Activated naive CD4-positive, alpha-beta T cell treated with anti-CD3 and anti-CD28 coated beads, Interleukin-2, amount 50 U/mL, for 24 hours (primary cell): Measurements from ENCODE around the gene VPS13C.
A peak's percentile ranks its signal among the peaks of the same experiment; 100 is the strongest.

ENCODE experiments used
- H3K27ac Mint-ChIP-seq: one replicate; pipeline ENCODE4 v1.8.0; 2021; ENCODE audit warnings: mild to moderate bottlenecking, mixed read lengths
- H3K27me3 Mint-ChIP-seq: one replicate; pipeline ENCODE4 v1.8.0; 2021; ENCODE audit warnings: mixed read lengths
- H3K36me3 Mint-ChIP-seq: one replicate; pipeline ENCODE4 v1.8.0; 2021; ENCODE audit warnings: mixed read lengths
- H3K4me1 Mint-ChIP-seq: one replicate; pipeline ENCODE4 v1.8.0; 2021; ENCODE audit warnings: mixed read lengths
- H3K4me3 Mint-ChIP-seq: one replicate; pipeline ENCODE4 v1.8.0; 2021; ENCODE audit warnings: mild to moderate bottlenecking, mixed read lengths
- H3K9me3 Mint-ChIP-seq: one replicate; pipeline ENCODE4 v1.8.0; 2021; ENCODE audit warnings: mixed read lengths

The VPS13C gene

DNA sequence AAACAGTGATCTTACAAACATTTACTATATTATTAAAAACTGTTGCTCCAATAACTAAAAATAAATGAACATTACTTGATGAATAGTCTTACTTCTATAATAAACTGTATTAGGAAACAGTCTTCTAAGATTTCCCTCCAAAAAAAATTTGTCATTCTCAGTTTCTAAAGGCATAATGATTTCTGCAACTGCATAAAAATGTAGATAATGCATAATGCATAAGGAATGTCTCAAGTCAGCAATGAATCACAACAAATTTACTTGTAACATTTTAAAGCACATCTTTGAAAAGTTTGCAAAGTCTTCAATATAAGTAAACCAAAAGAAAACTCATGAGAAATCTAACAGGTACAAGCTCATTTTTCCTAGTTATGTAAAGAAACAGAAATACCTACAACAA lies 113.5 kb downstream of the VPS13C start:
- H3K4me1 Mint-ChIP-seq: no peaks in the 10 kb centered on the region
- H3K9me3 Mint-ChIP-seq: no peaks in the 10 kb centered on the region
- no peak overlapping the region for H3K4me3 Mint-ChIP-seq
- peaks cover 28% of the 10 kb centered on the region for H3K36me3 Mint-ChIP-seq
- no peak overlapping the region for H3K27ac Mint-ChIP-seq
- H3K27me3 Mint-ChIP-seq: no peaks in the 10 kb centered on the region

DNA sequence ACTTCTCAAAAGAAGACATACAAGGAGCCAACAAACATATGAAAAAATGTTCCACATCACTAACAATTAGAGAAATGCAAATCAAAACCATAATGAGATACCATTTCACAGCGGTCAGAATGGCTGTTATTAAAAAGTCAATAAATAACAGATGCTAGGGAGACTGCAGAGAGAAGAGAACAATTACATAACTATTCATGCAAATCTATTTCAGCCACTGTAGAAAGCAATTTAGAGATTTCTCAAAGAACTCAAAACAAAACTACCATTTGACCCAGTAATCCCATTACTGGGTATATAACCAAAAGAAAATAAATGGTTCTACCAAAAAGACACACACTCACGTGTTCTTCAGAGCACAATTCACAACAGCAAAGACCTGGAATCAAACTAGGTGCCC lies 116.3 kb downstream of the VPS13C start:
- no peaks in the 10 kb centered on the region for H3K27me3 Mint-ChIP-seq
- no peaks in the 10 kb centered on the region for H3K4me1 Mint-ChIP-seq
- no peak overlapping the region for H3K4me3 Mint-ChIP-seq
- H3K36me3 Mint-ChIP-seq: peaks cover 21% of the 10 kb centered on the region
- no peaks in the 10 kb centered on the region for H3K9me3 Mint-ChIP-seq
- H3K27ac Mint-ChIP-seq: peak overlapping the region; percentile 8

DNA sequence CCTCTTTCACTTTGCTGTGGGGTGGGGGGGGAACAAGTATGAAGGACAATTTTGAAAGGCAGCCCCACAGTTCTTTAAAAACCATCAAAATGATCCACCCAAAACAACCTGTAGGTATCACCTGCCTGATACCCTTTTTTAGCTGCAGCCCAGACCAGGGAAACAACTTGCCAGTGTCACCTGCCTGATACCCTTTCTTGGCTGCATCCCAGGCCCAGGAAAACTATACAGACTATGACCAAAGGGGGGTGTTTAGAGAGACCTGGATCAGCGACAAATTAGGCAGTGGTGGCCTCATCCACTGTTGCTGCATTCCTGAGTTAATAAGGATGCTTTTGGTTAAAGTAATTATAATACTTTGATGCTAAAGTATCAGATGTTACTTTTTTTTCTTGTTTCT lies 122.0 kb downstream of the VPS13C start:
- H3K36me3 Mint-ChIP-seq: peaks cover 10% of the 10 kb centered on the region
- no peak overlapping the region for H3K27ac Mint-ChIP-seq
- no peaks in the 10 kb centered on the region for H3K9me3 Mint-ChIP-seq
- H3K27me3 Mint-ChIP-seq: no peaks in the 10 kb centered on the region
- H3K4me1 Mint-ChIP-seq: no peaks in the 10 kb centered on the region
- no peak overlapping the region for H3K4me3 Mint-ChIP-seq

DNA sequence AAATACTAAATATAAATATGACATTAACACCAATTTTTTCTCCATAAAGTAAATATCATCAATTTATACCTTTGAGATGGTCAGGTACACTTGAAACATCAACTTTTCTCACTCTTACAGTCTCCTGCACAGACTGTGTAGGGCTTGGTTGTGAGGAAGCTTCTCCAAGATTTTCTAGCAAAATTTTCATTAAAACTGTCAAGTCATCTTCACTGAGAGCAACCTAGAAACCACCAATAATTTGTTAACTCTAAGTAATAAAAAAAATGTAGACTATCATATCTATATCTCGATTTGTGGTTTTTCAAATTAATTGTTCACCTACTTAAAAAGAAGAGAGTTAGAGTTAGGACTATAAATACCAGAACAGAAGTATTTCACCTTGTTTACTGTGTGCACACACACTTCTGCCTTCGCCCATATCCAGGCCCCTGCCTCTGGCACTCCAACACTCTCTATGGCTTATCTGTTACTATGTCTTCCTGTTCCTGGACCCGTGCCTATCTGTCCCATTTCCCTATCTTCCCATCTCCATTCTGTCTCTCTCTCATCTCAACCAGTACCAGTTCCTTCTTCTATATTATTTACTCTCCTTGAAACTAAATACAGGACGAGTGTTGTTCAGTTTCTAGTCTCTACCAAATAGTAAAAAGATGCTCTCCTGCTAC lies 123.6 kb downstream of the VPS13C start:
- no peak overlapping the region for H3K4me3 Mint-ChIP-seq
- no peaks in the 10 kb centered on the region for H3K4me1 Mint-ChIP-seq
- H3K27ac Mint-ChIP-seq: peak overlapping the region; percentile 9
- H3K9me3 Mint-ChIP-seq: no peaks in the 10 kb centered on the region
- H3K27me3 Mint-ChIP-seq: no peaks in the 10 kb centered on the region
- peaks cover 14% of the 10 kb centered on the region for H3K36me3 Mint-ChIP-seq

DNA sequence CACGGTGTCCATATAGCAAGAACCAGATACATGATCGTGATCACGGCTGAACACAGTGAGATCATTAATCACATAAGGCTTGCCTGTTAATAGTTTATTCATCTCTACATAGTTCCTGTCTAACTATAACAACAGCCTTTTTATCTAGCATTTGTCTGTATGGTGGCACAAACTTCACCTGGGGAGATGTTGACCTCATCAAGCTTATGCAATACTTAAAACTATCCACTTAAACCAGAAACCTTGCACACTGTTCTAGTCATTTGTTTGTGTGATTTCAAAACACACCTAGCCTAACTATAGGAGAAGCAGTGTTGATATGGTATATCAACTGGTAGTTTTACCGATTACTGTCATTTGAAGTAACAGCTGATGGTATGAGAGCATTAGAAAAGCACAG lies 124.8 kb downstream of the VPS13C start:
- Mint-ChIP-seq H3K4me3 (no peak overlapping the region), H3K36me3 (peaks cover 12% of the 10 kb centered on the region), H3K4me1 (no peaks in the 10 kb centered on the region), H3K9me3 (no peaks in the 10 kb centered on the region), H3K27ac (no peak overlapping the region), H3K27me3 (no peaks in the 10 kb centered on the region)

DNA sequence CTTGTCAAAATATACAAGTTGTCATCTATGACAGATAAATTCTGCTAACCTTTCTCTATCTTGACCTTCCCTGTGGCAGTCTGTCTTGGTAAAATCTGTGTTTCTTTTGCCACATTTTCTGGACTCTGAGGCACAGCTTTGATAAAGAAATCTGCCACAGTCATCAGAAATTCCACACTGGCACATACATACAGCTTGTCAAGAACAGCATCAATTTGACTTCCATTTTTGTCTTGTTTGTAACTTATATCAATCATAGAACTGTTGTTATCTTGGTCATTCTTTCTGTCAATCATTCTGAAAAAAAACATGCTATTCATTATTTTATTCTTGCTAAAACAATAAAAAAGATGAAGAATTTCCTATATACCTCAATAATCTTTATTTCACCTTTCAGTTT lies 130.8 kb downstream of the VPS13C start:
- no peaks in the 10 kb centered on the region for H3K4me1 Mint-ChIP-seq
- H3K27ac Mint-ChIP-seq: no peak overlapping the region
- H3K27me3 Mint-ChIP-seq: no peaks in the 10 kb centered on the region
- H3K4me3 Mint-ChIP-seq: no peak overlapping the region
- no peaks in the 10 kb centered on the region for H3K9me3 Mint-ChIP-seq
- peaks cover 21% of the 10 kb centered on the region for H3K36me3 Mint-ChIP-seq

DNA sequence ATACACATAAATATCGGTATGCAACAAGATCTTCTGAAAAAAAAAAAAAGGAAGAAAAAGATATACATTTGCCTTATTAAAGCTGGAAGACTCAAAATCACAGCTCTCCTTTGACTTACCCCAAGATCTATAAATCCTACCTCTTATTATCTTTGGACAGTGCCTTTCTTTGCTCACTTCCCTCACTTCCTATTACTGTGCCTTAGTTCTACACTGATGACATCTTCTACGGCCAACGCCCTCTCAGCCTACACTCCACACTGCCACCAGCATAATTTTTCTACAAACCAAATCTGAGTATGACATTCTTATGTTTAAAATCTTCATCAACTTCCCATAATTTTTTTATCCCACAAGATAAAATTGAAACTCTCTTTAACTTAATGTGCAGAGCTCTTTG lies 137.1 kb downstream of the VPS13C start:
- no peak overlapping the region for H3K27ac Mint-ChIP-seq
- H3K27me3 Mint-ChIP-seq: no peaks in the 10 kb centered on the region
- no peak overlapping the region for H3K4me3 Mint-ChIP-seq
- H3K36me3 Mint-ChIP-seq: peaks cover 10% of the 10 kb centered on the region
- no peaks in the 10 kb centered on the region for H3K9me3 Mint-ChIP-seq
- H3K4me1 Mint-ChIP-seq: no peaks in the 10 kb centered on the region

DNA sequence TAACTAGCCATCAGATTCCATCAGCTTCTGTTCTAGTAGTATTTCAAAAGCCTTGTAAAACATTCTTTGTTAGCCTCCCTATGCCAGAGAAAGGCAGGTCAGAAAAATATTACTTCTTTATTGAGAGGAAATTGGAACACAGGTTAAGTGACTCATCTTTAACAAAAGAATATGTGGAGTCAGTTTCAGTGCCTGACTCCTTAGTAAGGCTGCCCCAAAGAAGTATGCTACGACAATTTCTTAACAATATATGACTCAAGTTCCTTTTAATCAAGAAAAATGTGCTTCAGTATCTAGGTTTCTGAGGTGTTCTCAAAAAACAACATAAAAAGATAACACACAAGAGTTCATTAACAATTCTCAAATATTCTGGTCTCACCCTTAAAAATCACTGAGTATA lies 139.2 kb downstream of the VPS13C start:
- Mint-ChIP-seq H3K36me3 (peaks cover 17% of the 10 kb centered on the region), H3K27me3 (no peaks in the 10 kb centered on the region), H3K4me3 (no peak overlapping the region), H3K4me1 (no peaks in the 10 kb centered on the region), H3K27ac (no peak overlapping the region), H3K9me3 (no peaks in the 10 kb centered on the region)

DNA sequence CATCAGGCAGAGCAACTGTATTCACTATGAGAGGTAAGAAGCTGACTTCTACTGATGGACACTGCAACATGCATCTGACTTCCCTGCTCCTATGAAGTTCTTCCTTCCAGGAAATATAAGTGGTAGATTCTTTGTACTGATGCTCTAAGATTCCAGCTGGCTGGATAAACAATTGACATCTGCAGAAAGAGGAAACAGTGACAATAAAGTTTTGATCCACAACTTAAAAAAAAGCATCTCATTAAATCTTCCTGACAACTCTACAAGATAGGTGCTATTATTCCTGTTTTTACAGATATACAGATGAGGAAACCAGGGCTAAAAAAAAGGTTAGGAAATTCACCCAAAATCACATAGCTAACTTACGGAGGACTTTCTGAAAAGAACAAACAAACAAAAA lies 142.8 kb downstream of the VPS13C start:
- Mint-ChIP-seq H3K27me3 (no peaks in the 10 kb centered on the region), H3K36me3 (peaks cover 19% of the 10 kb centered on the region), H3K4me1 (no peaks in the 10 kb centered on the region), H3K27ac (no peak overlapping the region), H3K9me3 (no peaks in the 10 kb centered on the region), H3K4me3 (no peak overlapping the region)

DNA sequence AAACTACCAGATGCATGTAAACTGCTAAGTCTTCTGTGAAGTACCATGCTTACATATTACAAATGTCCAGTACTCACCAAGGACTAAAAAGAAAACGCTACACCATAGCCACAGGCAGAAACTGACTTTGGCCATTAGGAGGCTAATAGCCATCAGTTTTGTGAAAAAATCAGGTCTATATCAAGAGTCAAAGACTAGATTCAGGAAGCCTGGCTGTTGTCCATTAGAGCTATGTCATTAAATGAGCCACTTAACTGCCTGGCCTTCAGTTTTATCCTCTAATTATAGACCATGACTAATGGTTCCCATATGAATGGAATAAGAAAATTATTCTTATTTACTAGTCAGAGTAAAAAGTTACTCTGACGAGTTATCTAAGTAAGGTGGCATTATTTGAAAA lies 144.1 kb downstream of the VPS13C start:
- Mint-ChIP-seq H3K4me1 (no peaks in the 10 kb centered on the region), H3K27me3 (no peaks in the 10 kb centered on the region), H3K36me3 (peaks cover 21% of the 10 kb centered on the region), H3K4me3 (no peak overlapping the region), H3K9me3 (no peaks in the 10 kb centered on the region), H3K27ac (no peak overlapping the region)

DNA sequence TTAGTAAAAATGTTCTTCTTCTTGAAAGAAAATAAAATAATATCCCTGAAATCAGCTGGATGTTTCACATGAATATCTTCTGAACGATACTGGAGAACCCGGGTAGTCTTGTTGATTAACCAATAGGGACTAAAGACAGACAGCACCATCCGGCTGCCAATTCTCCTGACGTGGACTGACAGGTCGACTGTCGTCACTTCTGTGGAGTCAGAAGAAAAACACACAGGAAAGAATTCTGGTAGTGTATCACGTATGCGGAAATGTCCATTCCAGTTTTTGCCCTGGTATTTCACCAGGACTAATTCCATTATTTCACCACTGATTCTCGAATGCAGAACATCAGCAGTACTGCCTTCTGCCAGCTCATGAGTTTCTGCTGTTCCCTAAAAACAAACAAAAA lies 144.6 kb downstream of the VPS13C start:
- Mint-ChIP-seq H3K36me3 (peaks cover 23% of the 10 kb centered on the region), H3K27me3 (no peaks in the 10 kb centered on the region), H3K4me1 (no peaks in the 10 kb centered on the region), H3K9me3 (no peaks in the 10 kb centered on the region), H3K4me3 (no peak overlapping the region), H3K27ac (no peak overlapping the region)

DNA sequence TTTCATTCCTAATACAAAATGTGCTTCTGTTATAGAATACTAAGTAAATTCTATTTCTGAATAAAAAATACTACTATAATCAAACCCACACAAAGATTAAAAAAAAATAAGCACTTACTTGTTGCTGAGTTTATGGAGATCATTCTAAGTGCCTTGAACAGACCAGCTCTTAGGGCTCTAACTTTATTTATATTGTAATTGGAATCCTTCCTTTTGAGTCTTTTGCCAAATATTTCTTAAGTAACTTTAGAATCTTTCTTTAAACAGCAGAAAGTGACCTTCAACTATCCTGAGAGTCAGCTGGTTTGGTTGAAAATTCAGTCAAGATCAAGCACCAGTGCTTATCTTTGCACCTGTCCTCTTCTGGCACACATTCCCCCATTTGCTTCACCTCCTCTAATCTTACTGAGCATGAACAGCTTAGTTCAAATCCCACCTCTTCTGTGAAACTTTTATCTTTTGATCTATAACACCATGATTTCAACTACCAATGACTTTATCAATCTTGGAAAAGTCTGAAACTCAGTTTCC lies 149.3 kb downstream of the VPS13C start:
- Mint-ChIP-seq H3K9me3 (no peaks in the 10 kb centered on the region), H3K27ac (no peak overlapping the region), H3K4me1 (peaks cover under 1% of the 10 kb centered on the region), H3K27me3 (no peaks in the 10 kb centered on the region), H3K36me3 (peaks cover 34% of the 10 kb centered on the region), H3K4me3 (no peak overlapping the region)

DNA sequence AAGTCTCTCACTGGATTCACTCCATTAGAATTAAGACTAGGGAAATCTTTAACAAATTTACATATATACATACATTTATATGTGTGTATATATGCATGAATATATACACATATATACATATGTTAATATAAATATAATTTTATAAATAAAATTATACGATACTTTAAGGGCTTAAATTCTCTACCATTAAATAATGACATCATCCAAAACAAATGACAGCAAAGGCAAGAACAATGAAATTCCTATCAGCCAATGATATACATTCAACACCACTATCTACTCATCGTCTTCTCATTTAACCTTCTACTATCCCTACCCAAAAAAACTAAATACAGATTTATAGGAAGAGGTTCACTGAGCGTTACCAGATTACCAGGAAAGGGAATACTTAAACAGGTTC lies 152.0 kb downstream of the VPS13C start:
- H3K27me3 Mint-ChIP-seq: no peaks in the 10 kb centered on the region
- H3K4me3 Mint-ChIP-seq: no peak overlapping the region
- peaks cover 46% of the 10 kb centered on the region for H3K36me3 Mint-ChIP-seq
- H3K27ac Mint-ChIP-seq: no peak overlapping the region
- H3K4me1 Mint-ChIP-seq: peaks cover 3% of the 10 kb centered on the region
- H3K9me3 Mint-ChIP-seq: no peaks in the 10 kb centered on the region

DNA sequence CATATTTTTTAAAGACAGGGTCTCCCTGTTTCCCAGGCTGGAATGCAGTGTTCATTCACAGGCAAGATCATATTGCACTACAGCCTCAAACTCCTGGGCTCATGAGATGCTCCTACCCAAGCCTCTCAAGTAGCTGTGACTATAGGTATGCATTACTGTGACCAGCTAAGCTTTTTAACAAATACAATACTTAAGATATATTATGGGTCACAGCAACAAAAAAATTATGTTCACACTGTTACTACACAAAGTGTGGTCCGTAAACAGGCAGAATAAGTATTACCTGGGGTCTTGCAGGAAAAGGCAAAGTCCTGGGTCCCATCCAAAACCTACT lies 152.5 kb downstream of the VPS13C start:
- Mint-ChIP-seq H3K36me3 (peaks cover 49% of the 10 kb centered on the region), H3K4me3 (no peak overlapping the region), H3K9me3 (no peaks in the 10 kb centered on the region), H3K4me1 (peaks cover 3% of the 10 kb centered on the region), H3K27me3 (no peaks in the 10 kb centered on the region), H3K27ac (no peak overlapping the region)

DNA sequence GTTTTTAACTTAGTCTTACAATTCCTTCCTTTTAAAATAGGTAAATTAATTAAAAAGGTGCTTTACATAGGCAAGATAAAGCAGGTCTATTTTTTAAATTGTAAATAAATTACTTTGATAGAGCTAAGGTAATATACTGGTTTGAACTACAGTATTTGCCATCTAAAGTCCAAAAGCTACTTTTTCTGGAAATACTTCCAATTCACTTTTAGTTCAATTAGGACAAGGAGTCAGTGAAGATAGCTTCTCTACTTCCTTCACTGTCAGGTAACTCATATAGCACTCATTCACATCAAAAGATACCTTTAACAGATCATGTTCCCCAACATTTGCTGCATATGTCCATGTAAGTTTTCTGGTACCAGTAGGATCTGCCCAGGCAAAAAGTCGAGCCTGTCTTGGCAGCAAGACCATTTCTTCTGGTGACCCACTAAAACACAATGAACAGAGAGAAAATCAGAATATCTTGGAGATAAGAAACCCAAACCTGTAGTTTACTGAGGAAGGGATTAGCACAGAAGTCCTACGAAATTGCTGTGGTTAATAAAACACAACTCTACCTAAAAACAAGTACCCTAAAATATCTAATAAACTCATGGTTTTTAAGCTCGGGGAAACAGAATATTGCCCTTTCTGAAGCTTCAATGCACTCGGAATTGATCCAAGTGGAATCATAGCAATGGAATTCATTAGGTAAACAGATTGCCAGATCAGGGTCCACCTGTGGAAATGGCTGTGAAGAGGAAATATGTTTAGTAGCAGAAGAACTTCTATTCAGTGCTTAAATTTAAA lies 153.1 kb downstream of the VPS13C start:
- H3K27me3 Mint-ChIP-seq: no peaks in the 10 kb centered on the region
- H3K9me3 Mint-ChIP-seq: peaks cover 5% of the 10 kb centered on the region
- H3K4me3 Mint-ChIP-seq: no peak overlapping the region
- peaks cover 3% of the 10 kb centered on the region for H3K4me1 Mint-ChIP-seq
- no peak overlapping the region for H3K27ac Mint-ChIP-seq
- H3K36me3 Mint-ChIP-seq: peaks cover 55% of the 10 kb centered on the region

DNA sequence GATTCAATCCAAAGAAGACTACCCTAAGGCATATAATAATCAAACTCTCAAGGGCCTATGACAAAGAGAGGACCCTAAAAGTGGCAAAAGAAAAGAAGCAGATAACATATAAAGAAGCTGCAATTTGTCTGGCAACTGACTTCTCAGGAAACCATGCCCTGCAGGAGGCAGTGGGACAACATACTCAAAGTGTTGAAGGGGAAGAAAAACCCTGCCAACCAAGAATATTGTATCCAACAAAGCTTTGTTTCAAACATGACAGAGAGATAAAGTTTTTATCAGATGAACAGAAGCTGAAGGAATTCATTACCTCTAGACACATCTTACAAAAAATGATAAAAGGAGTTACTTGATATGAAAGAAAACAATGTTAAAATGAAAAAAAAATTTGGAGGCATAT lies 167.1 kb downstream of the VPS13C start:
- Mint-ChIP-seq H3K27ac (no peak overlapping the region), H3K9me3 (peaks cover 20% of the 10 kb centered on the region), H3K4me1 (no peaks in the 10 kb centered on the region), H3K4me3 (no peak overlapping the region), H3K27me3 (no peaks in the 10 kb centered on the region), H3K36me3 (peaks cover 54% of the 10 kb centered on the region)
